SU-DHL-6 (cell line): ENCODE data around the gene QTRT2.

Experiments used
- H2AFZ ChIP-seq: fragments of 200-600 bp; sonication (generic); 2 replicates; pipeline ENCODE4 v1.6.1; 2014; ENCODE audit warnings: low read depth, mild to moderate bottlenecking, moderate library complexity, mixed read lengths, antibody characterized with exemption, low read length; ENCODE audit not compliant: severe bottlenecking
- H3F3A ChIP-seq: fragments of 200-600 bp; shearing (Covaris generic); 2 replicates; pipeline ENCODE4 v1.6.0; 2016; ENCODE audit warnings: antibody characterized with exemption, mild to moderate bottlenecking; ENCODE audit not compliant: insufficient read depth
- H3K27ac ChIP-seq: fragments of 200-600 bp; sonication (generic); 2 replicates; pipeline ENCODE4 v1.5.1; 2016; ENCODE audit warnings: low read depth, mild to moderate bottlenecking, low read length, moderate library complexity, mixed read lengths
- H3K27me3 ChIP-seq: fragments of 200-600 bp; sonication (generic), shearing (Covaris generic); 2 replicates; pipeline ENCODE4 v1.6.0; 2014; ENCODE audit warnings: mild to moderate bottlenecking, low read length
- H3K36me3 ChIP-seq: fragments of 200-600 bp; sonication (generic); 2 replicates; pipeline ENCODE4 v1.6.1; 2014; ENCODE audit warnings: mild to moderate bottlenecking, low read length, mixed read lengths
- H3K4me2 ChIP-seq: fragments of 300-600, 200-600 bp; shearing (Covaris generic), sonication (generic); 2 replicates; pipeline ENCODE4 v1.6.0; 2014; ENCODE audit warnings: low read length, low read depth, mild to moderate bottlenecking; ENCODE audit not compliant: poor library complexity, severe bottlenecking
- H3K4me3 ChIP-seq: fragments of 200-600 bp; sonication (generic); 2 replicates; pipeline ENCODE4 v1.5.1; 2014; ENCODE audit warnings: antibody characterized with exemption, low read length, mild to moderate bottlenecking, mixed read lengths; ENCODE audit not compliant: insufficient read depth, poor library complexity, severe bottlenecking
- H3K79me2 ChIP-seq: fragments of 200-600 bp; sonication (generic); 2 replicates; pipeline ENCODE4 v1.6.1; 2014; ENCODE audit warnings: mild to moderate bottlenecking, low read length, moderate library complexity; ENCODE audit not compliant: insufficient read depth
- H3K9ac ChIP-seq: fragments of 200-600 bp; sonication (generic); 2 replicates; pipeline ENCODE4 v1.7.0; 2014; ENCODE audit warnings: mild to moderate bottlenecking, low read length
- H3K9me2 ChIP-seq: fragments of 200-600 bp; sonication (generic); replicated peaks from 2 replicates; pipeline ENCODE4 v1.6.1; 2014; ENCODE audit warnings: low read length; ENCODE audit not compliant: insufficient read depth
- H3K9me3 ChIP-seq: fragments of 200-600 bp; sonication (generic); 2 replicates; pipeline ENCODE4 v1.6.1; 2014; ENCODE audit warnings: low read length, mixed read lengths; ENCODE audit not compliant: insufficient read depth
- H4K20me1 ChIP-seq: fragments of 200-600 bp; sonication (generic); 2 replicates; pipeline ENCODE4 v1.6.1; 2014; ENCODE audit warnings: low read depth, mild to moderate bottlenecking, antibody characterized with exemption, low read length, moderate library complexity, mixed read lengths
- CTCF ChIP-seq: fragments of 200-600 bp; sonication (generic); IDR thresholded peaks from one replicate; pipeline ENCODE4 v1.5.1; 2017; ENCODE audit warnings: antibody characterized with exemption, mild to moderate bottlenecking, low read length, moderate library complexity; ENCODE audit not compliant: insufficient read depth, poor library complexity, severe bottlenecking
- EZH2phosphoT487 ChIP-seq: fragments of 200-600 bp; sonication (generic), shearing (Covaris generic); conservative IDR thresholded peaks from 2 replicates; pipeline ENCODE4 v1.6.1; 2018; ENCODE audit warnings: mild to moderate bottlenecking, antibody characterized with exemption, low read length, moderate library complexity, mixed read lengths

The QTRT2 gene

GRCh38 chr3:114108137-114108536, 51.6 kb downstream of the QTRT2 start:
- Histone ChIP-seq H4K20me1 (no peaks in the 10 kb centered on the region), H3K9me3 (no peaks in the 10 kb centered on the region), H3K27me3 (no peaks in the 10 kb centered on the region), H2AFZ (no peak overlapping the region), H3K79me2 (no peaks in the 10 kb centered on the region), H3K9ac (no peak overlapping the region), H3K27ac (no peak overlapping the region), H3K9me2 (no peaks in the 10 kb centered on the region), H3K4me2 (no peak overlapping the region), H3K4me3 (no peak overlapping the region), H3K36me3 (no peaks in the 10 kb centered on the region), H3F3A (no peaks in the 10 kb centered on the region)
- TF ChIP-seq CTCF (no peak), EZH2phosphoT487 (no peak)

GRCh38 chr3:114110439-114110838, 53.9 kb downstream of the QTRT2 start:
- Histone ChIP-seq H2AFZ (no peak overlapping the region), H3K9me2 (no peaks in the 10 kb centered on the region), H3K9ac (no peak overlapping the region), H3F3A (no peaks in the 10 kb centered on the region), H3K36me3 (no peaks in the 10 kb centered on the region), H3K27ac (no peak overlapping the region), H4K20me1 (no peaks in the 10 kb centered on the region), H3K4me3 (no peak overlapping the region), H3K27me3 (no peaks in the 10 kb centered on the region), H3K4me2 (no peak overlapping the region), H3K79me2 (no peaks in the 10 kb centered on the region), H3K9me3 (no peaks in the 10 kb centered on the region)
- no peak for TF ChIP-seq EZH2phosphoT487
- TF ChIP-seq CTCF = no peak

DNA sequence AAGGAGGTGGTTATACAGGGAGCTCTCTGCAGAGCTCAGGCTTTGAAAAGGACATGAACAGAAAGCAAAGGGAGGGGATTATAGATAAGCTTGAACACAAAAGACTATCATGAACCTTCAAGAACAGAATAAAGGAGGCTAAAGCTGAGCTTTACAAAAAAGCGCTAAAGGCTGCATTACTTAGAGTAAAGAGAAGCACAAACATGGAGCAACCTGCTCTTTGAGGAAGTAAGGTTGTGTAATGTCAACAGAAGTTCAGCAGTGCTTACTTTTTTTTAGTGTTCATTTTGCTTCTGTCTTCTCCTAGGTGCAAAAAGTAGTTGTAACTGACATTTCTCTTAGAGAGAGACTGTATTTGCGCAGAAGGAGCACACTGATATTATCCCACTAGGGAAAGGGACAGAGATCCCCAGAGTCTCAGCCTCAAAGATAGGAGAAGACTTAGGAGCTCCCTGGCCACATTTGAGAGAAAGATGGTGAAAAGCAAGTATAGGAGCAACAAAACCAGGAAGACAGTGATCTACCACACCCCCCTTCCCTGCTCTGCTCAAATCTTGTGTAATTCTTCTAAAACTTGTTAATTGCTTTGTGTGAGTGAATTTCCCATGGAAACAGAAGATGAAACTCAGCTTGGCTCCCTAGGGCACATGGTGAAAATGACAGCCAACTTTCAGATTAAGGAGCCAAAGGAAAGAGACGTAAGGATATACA, 54.7 kb downstream of the QTRT2 start:
- no peaks in the 10 kb centered on the region for H3K27me3 ChIP-seq
- H3K9ac ChIP-seq = no peak overlapping the region
- H3K4me2 ChIP-seq = no peak overlapping the region
- no peak overlapping the region for H2AFZ ChIP-seq
- no peaks in the 10 kb centered on the region for H3K36me3 ChIP-seq
- no peaks in the 10 kb centered on the region for H4K20me1 ChIP-seq
- H3K79me2 ChIP-seq = no peaks in the 10 kb centered on the region
- H3K9me2 ChIP-seq = no peaks in the 10 kb centered on the region
- H3F3A ChIP-seq = no peaks in the 10 kb centered on the region
- H3K4me3 ChIP-seq = no peak overlapping the region
- H3K9me3 ChIP-seq = no peaks in the 10 kb centered on the region
- TF ChIP-seq EZH2phosphoT487 = no peak
- TF ChIP-seq CTCF = no peak
- H3K27ac ChIP-seq = no peak overlapping the region
